KMS-11 (cell line): ENCODE measurements around the gene NAA25.
A peak's percentile ranks its signal among the peaks of the same experiment; 100 is the strongest.

ENCODE experiments used
- H2AFZ ChIP-seq: fragments of 200-600 bp; sonication (generic); 2 replicates; pipeline ENCODE4 v1.6.1; 2016; ENCODE audit warnings: antibody characterized with exemption, mixed run types, low read depth
- H3K27ac ChIP-seq: fragments of 200-600 bp; sonication (generic); 2 replicates; pipeline ENCODE4 v1.6.1; 2016; ENCODE audit warnings: mild to moderate bottlenecking, mixed run types
- H3K27me3 ChIP-seq: fragments of 200-600 bp; sonication (generic); 2 replicates; pipeline ENCODE4 v1.6.1; 2017; ENCODE audit warnings: mild to moderate bottlenecking, low read depth, mixed run types, moderate library complexity; ENCODE audit not compliant: insufficient read depth
- H3K36me3 ChIP-seq: fragments of 200-600 bp; sonication (generic); 2 replicates; pipeline ENCODE4 v1.6.1; 2017; ENCODE audit warnings: mild to moderate bottlenecking, mixed run types; ENCODE audit not compliant: insufficient read depth
- H3K4me1 ChIP-seq: fragments of 200-600 bp; sonication (generic); 2 replicates; pipeline ENCODE4 v1.6.1; 2016; ENCODE audit warnings: mild to moderate bottlenecking, low read depth, mixed run types; ENCODE audit not compliant: poor library complexity, severe bottlenecking
- H3K4me2 ChIP-seq: fragments of 200-600 bp; sonication (generic); 2 replicates; pipeline ENCODE4 v1.7.0; 2016; ENCODE audit warnings: mild to moderate bottlenecking, mixed run types
- H3K4me3 ChIP-seq: fragments of 200-600 bp; sonication (generic); IDR thresholded peaks from 2 replicates; pipeline ENCODE4 v1.6.1; 2017; ENCODE audit warnings: low read depth, low read length, mixed read lengths; ENCODE audit not compliant: insufficient read depth
- H3K79me2 ChIP-seq: fragments of 200-600 bp; sonication (generic); 2 replicates; pipeline ENCODE4 v1.6.1; 2016; ENCODE audit warnings: low read depth, mixed run types; ENCODE audit not compliant: insufficient read depth
- H3K9ac ChIP-seq: fragments of 200-600 bp; sonication (generic); 2 replicates; pipeline ENCODE4 v1.6.1; 2016; ENCODE audit warnings: mild to moderate bottlenecking, mixed run types
- H4K20me1 ChIP-seq: fragments of 200-600 bp; sonication (generic); 2 replicates; pipeline ENCODE4 v1.6.1; 2016; ENCODE audit warnings: mild to moderate bottlenecking, mixed run types; ENCODE audit not compliant: insufficient read depth
- TF ChIP-seq, protein P1 (sequence below): fragments of 200-600 bp; sonication (generic); conservative IDR thresholded peaks from 2 replicates; pipeline ENCODE4 v1.6.1; 2017; ENCODE audit warnings: low read depth, mild to moderate bottlenecking, antibody characterized with exemption, low read length, moderate library complexity, mixed read lengths

NAA25 gene

DNA sequence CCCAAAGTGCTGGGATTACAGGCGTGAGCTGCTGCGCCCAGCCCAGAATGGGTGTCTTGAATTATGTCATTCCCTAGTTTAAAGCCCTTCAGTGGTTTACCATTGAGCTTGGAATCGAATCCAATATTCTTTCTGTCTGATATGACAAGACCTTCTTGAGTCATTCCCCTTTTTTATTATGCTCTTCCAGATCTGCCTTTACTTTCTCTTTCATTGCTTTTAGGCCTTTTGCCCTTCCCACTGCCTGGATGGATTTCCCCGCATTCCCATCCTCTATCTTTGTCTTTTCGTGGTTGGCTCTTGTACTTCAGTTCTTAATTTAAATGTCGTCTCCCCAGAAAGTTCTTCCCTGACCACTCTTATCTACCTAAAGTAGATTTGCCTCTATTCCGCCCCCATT lies 18.3 kb upstream of the NAA25 start:
- TF ChIP-seq, protein P1, sequence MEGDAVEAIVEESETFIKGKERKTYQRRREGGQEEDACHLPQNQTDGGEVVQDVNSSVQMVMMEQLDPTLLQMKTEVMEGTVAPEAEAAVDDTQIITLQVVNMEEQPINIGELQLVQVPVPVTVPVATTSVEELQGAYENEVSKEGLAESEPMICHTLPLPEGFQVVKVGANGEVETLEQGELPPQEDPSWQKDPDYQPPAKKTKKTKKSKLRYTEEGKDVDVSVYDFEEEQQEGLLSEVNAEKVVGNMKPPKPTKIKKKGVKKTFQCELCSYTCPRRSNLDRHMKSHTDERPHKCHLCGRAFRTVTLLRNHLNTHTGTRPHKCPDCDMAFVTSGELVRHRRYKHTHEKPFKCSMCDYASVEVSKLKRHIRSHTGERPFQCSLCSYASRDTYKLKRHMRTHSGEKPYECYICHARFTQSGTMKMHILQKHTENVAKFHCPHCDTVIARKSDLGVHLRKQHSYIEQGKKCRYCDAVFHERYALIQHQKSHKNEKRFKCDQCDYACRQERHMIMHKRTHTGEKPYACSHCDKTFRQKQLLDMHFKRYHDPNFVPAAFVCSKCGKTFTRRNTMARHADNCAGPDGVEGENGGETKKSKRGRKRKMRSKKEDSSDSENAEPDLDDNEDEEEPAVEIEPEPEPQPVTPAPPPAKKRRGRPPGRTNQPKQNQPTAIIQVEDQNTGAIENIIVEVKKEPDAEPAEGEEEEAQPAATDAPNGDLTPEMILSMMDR = no peak
- Histone ChIP-seq H3K4me2 (peak overlapping the region; percentile 80), H3K4me1 (peaks cover 58% of the 10 kb centered on the region), H3K9ac (no peak overlapping the region), H3K4me3 (no peak overlapping the region), H3K36me3 (no peaks in the 10 kb centered on the region), H3K27me3 (no peaks in the 10 kb centered on the region), H2AFZ (no peak overlapping the region), H3K27ac (no peak overlapping the region), H3K79me2 (peaks cover 43% of the 10 kb centered on the region), H4K20me1 (no peaks in the 10 kb centered on the region)

DNA sequence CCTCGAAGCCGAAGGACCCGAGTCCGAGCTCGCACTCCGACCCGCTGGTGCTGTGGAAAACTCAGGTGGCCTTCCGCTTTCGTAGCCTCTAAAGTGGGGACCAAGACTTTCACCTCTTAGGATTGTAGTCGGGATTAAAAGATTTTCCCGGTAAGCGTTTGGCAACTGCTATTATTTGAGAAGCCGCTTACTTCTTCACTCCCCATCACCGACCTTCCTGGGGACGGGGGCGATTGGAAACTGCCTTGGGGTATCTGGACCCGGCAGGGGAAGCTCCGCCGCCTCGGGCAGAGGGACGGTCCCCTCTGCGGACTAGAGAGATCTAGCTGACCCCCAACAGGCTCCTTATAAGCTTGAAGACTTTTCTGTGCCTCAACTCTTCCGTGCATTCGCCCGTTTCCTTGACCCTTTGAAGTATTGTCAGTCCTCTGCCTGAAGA lies 17.4 kb upstream of the NAA25 start:
- H3K27me3 ChIP-seq = no peaks in the 10 kb centered on the region
- peak overlapping the region; percentile 58; the same call in 1 of the 2 replicates for H2AFZ ChIP-seq
- H3K4me1 ChIP-seq = peaks cover 49% of the 10 kb centered on the region

DNA sequence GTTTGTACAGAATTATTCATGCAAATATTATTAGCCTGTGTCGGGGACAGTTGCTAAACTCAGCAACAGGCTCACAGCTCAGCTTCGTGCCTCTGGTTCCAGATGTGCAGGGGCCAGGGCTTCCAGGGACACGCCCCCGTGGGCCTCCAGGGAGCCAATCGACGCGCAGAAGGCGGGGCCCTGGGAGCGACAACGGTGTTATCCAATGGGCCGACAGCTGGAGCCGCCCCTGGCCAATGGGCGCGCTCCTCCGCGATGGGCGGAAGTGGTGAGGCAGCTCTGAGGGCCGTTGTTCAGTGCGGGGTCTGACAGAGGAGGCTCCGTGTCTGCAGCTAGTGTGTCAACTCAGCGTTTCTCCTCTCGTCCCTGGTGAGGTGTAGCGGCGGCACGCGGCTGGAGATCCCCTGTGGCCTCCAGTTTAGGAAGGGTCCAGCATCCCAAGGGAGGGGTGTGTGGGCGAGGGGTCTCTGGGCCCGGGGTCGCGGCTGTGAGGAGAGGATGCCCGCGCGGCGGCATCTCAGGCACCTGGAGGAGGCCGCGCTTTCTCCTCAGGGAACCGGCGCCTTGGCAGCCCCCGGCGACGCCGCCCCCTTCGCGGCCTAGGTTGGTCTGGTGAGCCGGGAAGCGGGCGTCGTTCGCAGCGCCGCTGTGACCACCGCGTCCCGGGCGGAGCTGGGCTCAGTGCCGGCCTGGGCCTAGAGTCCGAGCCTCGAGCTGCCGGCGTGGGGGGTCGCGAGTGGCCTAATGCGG lies 16.8 kb upstream of the NAA25 start, which contains the start of gene TRAFD1:
TSS of gene TRAFD1 (plus strand) at position 311 of the 750 bp plus-strand sequence. CDS start 4,963 bp downstream, outside the sequence.
- H3K27me3 ChIP-seq = no peaks in the 10 kb centered on the region
- no peaks in the 10 kb centered on the region for H4K20me1 ChIP-seq
- H3K36me3 ChIP-seq = no peaks in the 10 kb centered on the region
- TF ChIP-seq, protein P1 = no peak
- H3K27ac ChIP-seq = peak within 1 kb of the TSS; percentile 61
- peak within 1 kb of the TSS; percentile 76 for H3K9ac ChIP-seq
- H2AFZ ChIP-seq = peak within 1 kb of the TSS; percentile 58
- H3K4me2 ChIP-seq = peak within 1 kb of the TSS; percentile 80
- H3K4me1 ChIP-seq = peaks cover 43% of the 10 kb centered on the region
- peaks cover 37% of the 10 kb centered on the region for H3K79me2 ChIP-seq
- H3K4me3 ChIP-seq = no peak within 1 kb of the TSS

More for the DNA sequence above, 17.4 kb upstream of the NAA25 start:
- Histone ChIP-seq H3K4me3 (no peak overlapping the region), H3K79me2 (peaks cover 39% of the 10 kb centered on the region), H4K20me1 (no peaks in the 10 kb centered on the region), H3K36me3 (no peaks in the 10 kb centered on the region), H3K27ac (peak overlapping the region; percentile 61), H3K9ac (peak overlapping the region; percentile 76), H3K4me2 (peak overlapping the region; percentile 80)
- TF ChIP-seq, protein P1 = no peak

DNA sequence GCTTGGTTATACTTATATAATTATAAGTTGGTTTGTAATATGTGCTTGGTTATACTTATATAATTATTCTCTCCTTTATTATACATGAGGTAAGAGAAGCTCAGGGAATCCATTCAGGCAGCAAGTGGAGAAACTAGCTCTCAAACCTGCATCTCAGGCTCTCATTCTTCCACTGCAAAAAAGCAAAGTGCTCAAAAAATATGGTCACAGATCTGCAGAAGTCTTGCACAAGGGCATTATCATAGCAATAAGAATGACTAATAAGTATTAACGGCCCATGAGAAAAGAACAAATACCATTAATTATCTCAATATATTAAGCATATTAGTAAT lies 16.3 kb upstream of the NAA25 start:
- Histone ChIP-seq H3K36me3 (no peaks in the 10 kb centered on the region), H3K27me3 (no peaks in the 10 kb centered on the region), H3K79me2 (peaks cover 37% of the 10 kb centered on the region), H3K27ac (no peak overlapping the region), H4K20me1 (no peaks in the 10 kb centered on the region), H3K9ac (no peak overlapping the region), H3K4me2 (peak overlapping the region; percentile 53), H2AFZ (peak overlapping the region; percentile 10; the same call in 1 of the 2 replicates), H3K4me3 (no peak overlapping the region), H3K4me1 (peaks cover 38% of the 10 kb centered on the region)
- TF ChIP-seq, protein P1 = no peak
